ENCODE measurements around the gene ARFGAP2.

GRCh38 chr11:47139878-47140277, 36.8 kb downstream of the ARFGAP2 start:
- TF ChIP-seq CTCF (IDR thresholded peaks at IDR 0.05; ENCODE audit: poor library complexity, severe bottlenecking): no peak
- TF ChIP-seq EZH2 (IDR thresholded peaks at IDR 0.05; ENCODE audit: borderline replicate concordance, insufficient read depth, low read length, poor library complexity, severe bottlenecking): no peak
- TF ChIP-seq POLR2AphosphoS5 (IDR thresholded peaks at IDR 0.05): no peak
- TF ChIP-seq EP300 (conservative IDR thresholded peaks at IDR 0.05; ENCODE audit: poor library complexity, severe bottlenecking): no peak
